ENCODE measurements around the gene ZNF549.

ZNF549 gene

DNA sequence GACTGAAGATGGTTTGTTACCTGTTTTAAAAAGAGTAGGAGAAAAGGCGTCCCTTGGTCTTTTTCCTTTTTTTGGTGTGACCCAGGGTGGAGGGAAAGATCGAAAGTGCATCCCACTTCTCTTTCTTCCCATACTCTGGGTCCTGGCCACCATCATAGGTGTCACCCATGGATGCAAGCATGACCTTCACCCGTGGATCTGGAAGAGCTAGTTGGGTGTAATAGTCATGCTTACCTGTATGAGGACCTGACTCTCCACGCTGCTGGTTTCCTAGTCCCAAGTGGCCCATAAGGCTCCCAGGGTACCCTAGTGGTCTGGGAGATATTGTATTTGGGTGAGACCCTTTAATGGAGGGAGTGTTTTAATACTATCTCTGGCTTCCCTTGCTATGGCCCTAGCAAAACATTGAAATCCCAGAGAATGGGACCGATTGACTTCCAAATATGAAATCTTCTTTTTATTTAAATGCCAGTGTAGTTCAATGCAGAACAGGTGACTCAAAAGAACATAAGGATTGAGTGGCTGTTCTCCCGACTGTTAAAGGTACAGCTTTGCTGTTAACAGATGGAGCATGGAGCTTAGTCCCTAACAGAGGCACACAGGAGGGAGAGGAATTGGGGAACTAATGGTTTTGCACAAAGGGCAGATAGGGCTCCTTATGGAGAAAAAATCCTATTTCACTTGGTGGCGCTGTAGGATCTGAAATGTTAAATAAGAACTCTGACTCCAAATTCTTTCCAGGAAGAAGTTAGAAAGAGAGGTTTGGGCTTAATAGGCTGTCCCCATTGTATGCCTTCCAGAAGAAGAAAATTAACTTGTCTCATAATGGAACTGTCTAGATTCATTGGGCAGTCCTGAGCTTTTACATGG is 39.5 kb downstream of the ZNF549 start:
- no peak for DNase-seq (ENCODE audit: low read depth in 2 of 2)

- DNase-seq (ENCODE audit: low read depth in 2 of 2): no peak
These were observed 43.6 kb downstream of the ZNF549 start for GRCh38 chr19:57570707-57571106.

DNA sequence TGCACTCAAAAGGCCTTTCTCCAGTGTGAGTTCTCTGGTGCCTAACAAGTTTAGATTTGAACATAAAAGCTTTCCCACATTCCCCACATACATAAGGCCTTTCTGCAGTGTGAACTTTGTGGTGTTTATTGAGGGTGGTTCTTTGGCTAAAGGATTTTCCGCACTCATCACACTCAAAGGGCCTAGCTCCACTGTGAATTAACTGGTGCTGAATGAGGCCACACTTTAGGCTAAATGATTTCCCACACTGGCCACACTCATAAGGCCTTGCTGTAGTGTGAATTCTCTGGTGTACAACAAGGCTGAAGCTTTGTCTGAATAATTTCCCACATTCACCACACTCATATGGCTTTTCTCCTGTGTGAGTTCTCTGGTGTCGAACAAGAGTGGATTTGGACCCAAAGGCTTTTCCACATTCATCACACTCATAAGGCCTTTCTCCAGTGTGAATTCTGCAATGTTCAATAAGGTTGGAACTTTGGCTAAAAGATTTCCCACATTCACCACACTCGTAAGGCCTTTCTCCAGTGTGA is 45.3 kb downstream of the ZNF549 start:
- no peak for DNase-seq (ENCODE audit: low read depth in 2 of 2)

DNA sequence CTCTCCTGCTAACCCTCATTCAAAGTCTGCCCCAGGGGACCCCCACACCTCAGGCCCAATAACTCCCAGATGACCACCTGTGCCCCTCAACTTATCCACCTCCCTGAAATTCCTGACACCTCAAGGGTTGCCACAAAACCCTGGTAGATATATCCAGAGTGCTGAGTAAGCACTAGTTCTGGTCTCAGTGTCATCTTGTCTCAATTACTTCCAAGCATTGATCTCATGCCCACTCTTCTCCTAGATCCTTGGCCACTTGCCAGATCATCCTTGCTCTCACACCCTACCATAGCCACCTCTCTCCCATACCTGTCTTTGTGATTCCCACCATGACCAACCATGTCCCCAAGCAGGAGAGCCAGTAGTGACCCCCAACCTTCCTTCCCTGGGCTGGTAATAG is 49.5 kb downstream of the ZNF549 start:
- DNase-seq (ENCODE audit: low read depth in 2 of 2): no peak

DNA sequence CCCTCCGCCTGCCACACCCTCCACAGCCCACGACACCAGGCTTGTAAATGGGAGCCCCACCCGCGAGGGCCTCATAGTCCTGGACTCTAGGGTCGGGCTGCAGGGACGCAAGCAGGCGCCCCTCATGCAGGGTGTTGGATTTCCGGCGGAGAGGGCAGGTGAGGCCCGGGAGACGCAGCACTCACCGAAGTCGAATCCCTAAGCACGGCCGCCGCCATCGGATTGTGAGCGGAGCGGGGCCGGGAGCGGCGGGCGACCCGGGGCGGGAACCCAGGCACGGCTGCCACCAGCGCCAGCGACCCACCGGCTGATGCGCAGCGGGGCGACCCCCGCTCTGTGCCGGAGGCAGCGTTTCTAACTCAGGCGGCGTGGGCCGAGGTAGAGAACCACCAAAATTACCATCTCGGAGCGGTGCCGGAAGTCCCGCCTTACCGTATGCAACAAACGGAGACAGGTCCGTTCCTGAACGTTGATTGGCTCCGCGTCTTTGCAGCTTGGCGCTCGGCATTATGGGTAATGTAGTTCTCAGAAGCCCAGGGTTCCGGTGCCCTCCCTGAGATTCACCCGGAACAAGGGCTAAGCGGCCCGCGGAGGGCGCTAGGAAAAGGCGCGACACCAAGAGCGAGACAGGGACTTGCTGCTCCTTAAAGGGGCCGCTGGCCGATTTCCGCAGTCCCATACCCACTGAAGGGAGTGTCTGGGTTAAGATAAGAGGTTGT is 51.5 kb downstream of the ZNF549 start, which contains the start of gene ZNF416:
Gene ZNF416, minus strand, starts transcription at position 425 of the 719 bp plus-strand sequence. Its CDS starts 207 bp downstream, at position 218.
- DNase-seq (ENCODE audit: low read depth in 2 of 2): peak; percentile 82 to 93

DNA sequence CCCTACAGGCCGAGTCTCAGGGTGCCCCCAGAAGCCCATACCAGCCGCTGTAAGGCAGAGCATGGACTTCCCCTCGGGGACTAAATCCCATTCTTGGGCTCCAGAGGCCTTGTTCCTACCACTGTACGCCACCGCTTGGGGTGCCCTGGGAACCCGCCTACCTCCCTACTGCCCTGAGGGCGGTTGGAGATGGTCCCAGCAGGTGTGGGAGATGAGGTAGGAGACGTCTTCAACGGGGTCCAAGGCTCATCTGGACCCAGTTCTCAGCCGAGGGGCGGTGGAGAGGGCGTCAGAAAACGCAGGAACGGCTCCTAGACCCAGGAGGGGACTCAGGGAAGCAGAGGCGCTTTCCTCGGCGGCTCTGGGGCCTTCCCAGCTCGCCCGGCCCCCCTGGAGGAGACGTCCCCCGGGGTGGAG is 56.0 kb downstream of the ZNF549 start:
- DNase-seq (ENCODE audit: low read depth in 2 of 2): no peak

GRCh38 chr19:57583521-57584416 is 56.6 kb downstream of the ZNF549 start, which contains the start of gene ZIK1:
ZIK1 (plus strand) TSS chr19:57584145; CDS start chr19:57584357, 212 bp downstream.
- DNase-seq (ENCODE audit: low read depth in 2 of 2): peak; percentile 67 to 73

DNA sequence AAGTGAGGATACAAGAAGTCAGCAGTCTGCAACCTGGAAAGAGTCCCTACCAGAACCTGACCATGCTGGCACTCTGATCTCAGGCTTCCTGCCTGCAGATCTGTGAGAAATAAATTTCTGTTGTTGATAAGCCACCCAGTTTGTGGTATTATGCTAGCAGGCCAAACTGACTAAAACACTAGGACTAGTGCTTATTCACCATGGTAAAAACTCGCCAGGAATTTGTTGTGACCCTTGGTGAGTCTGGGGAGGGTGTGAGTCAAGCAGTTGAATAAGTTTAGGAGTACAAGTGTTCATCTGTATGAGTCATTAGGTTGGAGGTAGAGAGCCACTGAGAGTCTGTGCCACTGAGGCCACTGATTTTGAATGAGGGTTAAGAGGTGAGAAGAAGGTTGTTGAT is 60.4 kb downstream of the ZNF549 start:
- DNase-seq (ENCODE audit: low read depth in 2 of 2): no peak

GRCh38 chr19:57599377-57599760 is 72.2 kb downstream of the ZNF549 start:
- DNase-seq (ENCODE audit: low read depth in 2 of 2): no peak

DNA sequence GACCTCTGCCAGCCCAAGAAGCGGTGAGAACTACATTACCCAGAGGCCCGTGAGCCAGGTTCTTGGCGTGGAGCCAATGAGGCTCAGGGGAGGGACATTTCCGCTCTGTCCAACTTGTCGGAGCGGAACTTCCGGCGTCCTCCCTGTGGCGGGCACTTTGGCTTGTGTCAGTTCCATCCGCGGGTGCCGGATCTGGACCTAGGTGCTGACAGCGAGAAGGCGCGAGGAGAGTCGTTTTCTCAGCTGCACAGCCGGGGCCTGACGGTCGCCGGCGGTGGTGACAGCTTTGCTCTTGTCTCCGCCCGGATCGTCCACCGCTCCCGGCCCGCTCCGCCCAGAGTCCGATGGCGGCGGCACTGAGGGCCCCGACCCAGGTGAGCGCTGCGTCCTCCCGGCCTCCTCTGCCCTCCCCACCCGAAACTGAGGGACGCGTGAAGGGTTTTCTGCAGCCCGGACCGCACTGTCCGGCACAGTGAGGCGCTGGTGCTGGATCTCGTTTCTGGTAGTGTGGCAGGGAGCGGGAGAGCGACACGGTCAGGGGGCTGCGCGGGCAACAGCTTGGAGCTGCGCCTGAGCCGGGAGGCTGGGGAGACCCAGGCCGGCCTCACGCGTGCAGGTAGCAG is 72.7 kb downstream of the ZNF549 start, which contains the start of gene ZNF530:
Gene ZNF530, plus strand, starts transcription at position 125 of the 623 bp plus-strand sequence. CDS start 4,461 bp downstream, outside the sequence.
- peak; percentile 79 to 82 for DNase-seq (ENCODE audit: low read depth in 2 of 2)

GRCh38 chr19:57606931-57607330 is 79.8 kb downstream of the ZNF549 start:
- no peak for DNase-seq (ENCODE audit: low read depth in 2 of 2)

All from activated CD4-positive, alpha-beta T cell treated with anti-CD3 and anti-CD28 coated beads for 24 hours (primary cell).